Activated T-cell treated with anti-CD3 and anti-CD28 coated beads, Interleukin-2, amount 50 U/mL, for 24 hours (primary cell): ENCODE measurements around the gene TRIM67.

Experiments
- DNase-seq: peaks from one replicate; pipeline ENCODE4 v3.0.0-alpha.2; 2020
- H3K27ac Mint-ChIP-seq: 2 replicates; pipeline ENCODE4 v1.8.0; 2020; ENCODE audit warnings: mild to moderate bottlenecking, mixed read lengths
- H3K27me3 Mint-ChIP-seq: 2 replicates; pipeline ENCODE4 v1.8.0; 2020; ENCODE audit warnings: mixed read lengths
- H3K36me3 Mint-ChIP-seq: 2 replicates; pipeline ENCODE4 v1.8.0; 2020; ENCODE audit warnings: low read depth, mixed read lengths
- H3K4me1 Mint-ChIP-seq: 2 replicates; pipeline ENCODE4 v1.8.0; 2020; ENCODE audit warnings: low read depth, mixed read lengths
- H3K4me3 Mint-ChIP-seq: 2 replicates; pipeline ENCODE4 v1.8.0; 2020; ENCODE audit warnings: mild to moderate bottlenecking, moderate library complexity, mixed read lengths
- H3K9me3 Mint-ChIP-seq: 2 replicates; pipeline ENCODE4 v1.8.0; 2020; ENCODE audit warnings: mixed read lengths

Gene TRIM67

DNA sequence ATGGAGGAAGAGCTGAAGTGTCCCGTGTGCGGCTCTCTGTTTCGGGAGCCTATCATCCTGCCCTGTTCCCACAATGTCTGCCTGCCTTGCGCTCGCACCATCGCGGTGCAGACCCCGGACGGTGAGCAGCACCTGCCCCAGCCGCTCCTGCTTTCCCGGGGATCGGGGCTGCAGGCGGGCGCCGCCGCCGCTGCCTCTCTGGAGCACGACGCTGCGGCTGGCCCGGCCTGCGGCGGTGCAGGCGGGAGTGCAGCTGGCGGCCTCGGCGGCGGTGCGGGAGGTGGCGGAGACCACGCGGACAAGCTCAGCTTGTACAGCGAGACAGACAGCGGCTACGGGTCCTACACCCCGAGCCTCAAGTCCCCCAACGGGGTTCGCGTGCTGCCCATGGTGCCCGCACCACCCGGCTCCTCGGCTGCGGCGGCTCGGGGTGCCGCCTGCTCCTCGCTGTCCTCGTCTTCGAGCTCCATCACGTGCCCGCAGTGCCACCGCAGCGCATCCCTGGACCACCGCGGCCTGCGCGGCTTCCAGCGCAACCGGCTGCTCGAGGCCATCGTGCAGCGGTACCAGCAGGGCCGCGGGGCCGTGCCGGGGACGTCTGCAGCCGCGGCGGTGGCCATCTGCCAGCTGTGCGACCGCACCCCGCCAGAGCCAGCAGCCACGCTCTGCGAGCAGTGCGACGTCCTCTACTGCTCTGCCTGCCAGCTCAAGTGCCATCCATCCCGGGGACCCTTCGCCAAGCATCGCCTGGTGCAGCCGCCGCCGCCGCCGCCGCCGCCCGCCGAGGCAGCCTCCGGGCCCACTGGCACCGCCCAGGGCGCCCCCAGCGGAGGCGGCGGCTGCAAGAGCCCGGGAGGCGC, 1.3 kb downstream of the TRIM67 start:
- no peak overlapping the region for H3K4me3 Mint-ChIP-seq
- H3K36me3 Mint-ChIP-seq: no peaks in the 10 kb centered on the region

DNA sequence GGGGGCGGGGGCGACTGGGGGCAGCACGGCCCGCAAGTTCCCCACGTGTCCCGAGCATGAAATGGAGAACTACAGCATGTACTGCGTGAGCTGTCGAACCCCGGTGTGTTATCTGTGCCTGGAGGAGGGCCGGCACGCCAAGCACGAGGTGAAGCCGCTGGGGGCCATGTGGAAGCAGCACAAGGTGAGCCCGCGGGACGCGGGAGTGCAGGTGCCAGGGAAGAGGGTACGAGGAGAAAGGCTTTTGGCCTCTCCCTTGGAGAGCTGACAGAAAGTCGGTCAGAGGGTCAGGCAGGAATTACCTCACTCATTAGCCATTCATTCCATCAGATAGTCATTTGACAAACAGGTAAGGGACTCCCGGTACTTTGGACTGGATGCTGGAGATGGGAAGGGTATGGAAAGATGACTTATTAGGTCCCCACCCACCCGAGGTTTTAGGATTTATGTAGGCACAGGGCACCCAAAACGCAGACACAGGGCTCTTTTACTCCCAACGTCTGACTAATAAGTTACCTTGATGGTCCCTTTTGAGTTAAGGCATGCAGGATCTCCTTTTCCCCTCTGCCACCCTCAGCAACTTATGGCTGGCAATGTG, 2.1 kb downstream of the TRIM67 start:
- no peak overlapping the region for H3K27ac Mint-ChIP-seq
- no peak for DNase-seq
- no peaks in the 10 kb centered on the region for H3K9me3 Mint-ChIP-seq
- H3K27me3 Mint-ChIP-seq: peaks cover 76% of the 10 kb centered on the region
- no peaks in the 10 kb centered on the region for H3K36me3 Mint-ChIP-seq
- peaks cover 14% of the 10 kb centered on the region for H3K4me1 Mint-ChIP-seq
- no peak overlapping the region for H3K4me3 Mint-ChIP-seq

More for the DNA sequence above, 1.3 kb downstream of the TRIM67 start:
- H3K4me1 Mint-ChIP-seq: peaks cover 14% of the 10 kb centered on the region
- H3K27me3 Mint-ChIP-seq: peaks cover 79% of the 10 kb centered on the region
- DNase-seq: peak; percentile 31
- no peak overlapping the region for H3K27ac Mint-ChIP-seq
- no peaks in the 10 kb centered on the region for H3K9me3 Mint-ChIP-seq

DNA sequence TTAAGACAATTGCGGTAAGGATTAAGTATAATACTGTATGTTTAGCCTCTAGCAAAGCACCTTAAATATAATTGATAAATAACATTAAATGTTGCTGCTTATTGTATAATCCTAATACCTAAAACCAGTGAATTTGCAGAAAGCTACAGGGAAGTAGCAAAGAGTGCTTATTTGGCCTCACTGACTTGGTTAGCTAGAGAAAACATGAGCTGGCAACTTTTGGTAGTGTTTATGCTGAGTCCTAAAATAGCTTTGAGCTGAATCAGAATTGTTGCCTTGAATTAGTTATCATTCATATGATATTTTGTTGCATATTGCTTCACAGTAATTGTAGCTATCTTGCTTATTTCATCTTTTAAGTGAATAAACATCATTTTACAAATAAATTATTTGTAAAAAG, 3.5 kb downstream of the TRIM67 start:
- no peak overlapping the region for H3K27ac Mint-ChIP-seq
- H3K4me3 Mint-ChIP-seq: no peak overlapping the region
- no peaks in the 10 kb centered on the region for H3K9me3 Mint-ChIP-seq
- no peaks in the 10 kb centered on the region for H3K36me3 Mint-ChIP-seq
- H3K27me3 Mint-ChIP-seq: peaks cover 66% of the 10 kb centered on the region
- no peak for DNase-seq
- peaks cover 14% of the 10 kb centered on the region for H3K4me1 Mint-ChIP-seq

DNA sequence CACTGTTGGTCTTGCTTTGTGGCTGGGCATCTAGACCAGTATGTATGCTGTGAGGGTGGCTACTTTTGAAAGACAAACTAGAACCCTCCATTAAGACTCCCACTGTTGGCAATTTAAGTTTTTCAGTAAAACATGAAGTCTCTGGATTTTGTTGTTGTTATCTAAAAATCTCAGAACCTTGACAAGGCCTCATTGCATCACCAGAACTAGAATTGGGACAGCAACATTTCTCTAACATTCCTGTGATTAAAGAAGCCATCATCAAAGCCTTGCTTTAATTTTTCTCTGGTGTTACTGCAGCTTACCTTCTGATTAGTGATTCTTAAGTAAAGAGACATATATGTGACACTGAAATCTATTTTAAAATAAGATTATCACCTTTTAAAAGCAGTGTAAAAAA, 4.5 kb downstream of the TRIM67 start:
- H3K27me3 Mint-ChIP-seq: peaks cover 60% of the 10 kb centered on the region
- H3K36me3 Mint-ChIP-seq: no peaks in the 10 kb centered on the region
- peaks cover 11% of the 10 kb centered on the region for H3K4me1 Mint-ChIP-seq
- no peak overlapping the region for H3K27ac Mint-ChIP-seq
- H3K4me3 Mint-ChIP-seq: no peak overlapping the region
- H3K9me3 Mint-ChIP-seq: no peaks in the 10 kb centered on the region
- no peak for DNase-seq

- Mint-ChIP-seq H3K36me3 (no peaks in the 10 kb centered on the region), H3K4me3 (no peak overlapping the region), H3K27me3 (peaks cover 46% of the 10 kb centered on the region), H3K4me1 (no peaks in the 10 kb centered on the region), H3K27ac (no peak overlapping the region), H3K9me3 (no peaks in the 10 kb centered on the region)
- no peak for DNase-seq
These were observed 9.0 kb downstream of the TRIM67 start for GRCh38 chr1:231170875-231171274.

DNA sequence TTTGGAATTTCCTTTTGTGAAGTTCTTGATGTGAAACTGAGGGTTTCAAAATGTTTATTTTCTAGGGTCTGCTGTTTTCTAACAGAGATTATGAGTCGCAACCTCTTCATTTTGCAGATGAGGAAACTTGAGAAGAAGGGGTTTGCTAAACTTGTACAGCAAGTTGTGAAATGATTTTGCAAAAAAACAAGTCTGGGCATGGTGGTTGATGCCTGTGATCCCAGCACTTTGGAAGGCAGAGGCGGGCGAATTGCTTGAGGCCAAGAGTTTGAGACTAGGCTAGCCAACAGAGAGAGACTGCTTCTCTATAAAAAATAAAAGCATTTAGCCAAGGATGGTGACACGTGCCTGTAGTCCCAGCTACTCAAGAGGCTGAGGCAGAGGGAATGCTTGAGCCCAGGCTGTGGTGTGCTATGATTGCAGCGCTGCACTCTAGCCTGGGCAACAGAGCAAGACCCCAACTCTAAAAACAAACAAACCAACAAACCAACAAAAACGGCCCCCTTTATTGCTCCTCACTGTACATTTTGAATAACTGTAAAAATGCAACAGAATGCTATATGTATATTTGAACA, 9.9 kb downstream of the TRIM67 start:
- Mint-ChIP-seq H3K4me1 (no peaks in the 10 kb centered on the region), H3K4me3 (no peak overlapping the region), H3K9me3 (no peaks in the 10 kb centered on the region), H3K27me3 (peaks cover 45% of the 10 kb centered on the region), H3K36me3 (no peaks in the 10 kb centered on the region), H3K27ac (no peak overlapping the region)
- DNase-seq: no peak

DNA sequence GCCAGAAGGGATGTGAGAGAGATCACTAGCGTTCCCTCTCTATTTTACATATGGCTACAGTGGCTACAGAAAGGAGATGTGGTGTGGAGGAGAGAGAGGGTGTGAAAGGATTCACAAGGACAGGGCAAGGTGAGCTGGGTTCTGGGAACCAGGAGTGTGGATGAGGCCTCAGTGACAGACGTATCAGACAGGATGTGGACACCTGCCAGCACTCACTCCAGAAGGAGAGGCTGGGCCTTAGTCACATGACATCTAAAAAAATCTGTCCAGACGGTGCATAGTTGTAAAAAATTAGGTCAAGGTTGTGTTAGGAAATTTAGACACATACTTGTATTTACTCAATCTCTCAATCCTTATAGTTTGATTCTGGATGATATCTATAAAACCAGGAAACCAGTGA, 10.6 kb downstream of the TRIM67 start:
- H3K9me3 Mint-ChIP-seq: no peaks in the 10 kb centered on the region
- DNase-seq: no peak
- H3K27me3 Mint-ChIP-seq: peaks cover 45% of the 10 kb centered on the region
- H3K4me3 Mint-ChIP-seq: no peak overlapping the region
- H3K36me3 Mint-ChIP-seq: no peaks in the 10 kb centered on the region
- H3K4me1 Mint-ChIP-seq: no peaks in the 10 kb centered on the region
- H3K27ac Mint-ChIP-seq: no peak overlapping the region

DNA sequence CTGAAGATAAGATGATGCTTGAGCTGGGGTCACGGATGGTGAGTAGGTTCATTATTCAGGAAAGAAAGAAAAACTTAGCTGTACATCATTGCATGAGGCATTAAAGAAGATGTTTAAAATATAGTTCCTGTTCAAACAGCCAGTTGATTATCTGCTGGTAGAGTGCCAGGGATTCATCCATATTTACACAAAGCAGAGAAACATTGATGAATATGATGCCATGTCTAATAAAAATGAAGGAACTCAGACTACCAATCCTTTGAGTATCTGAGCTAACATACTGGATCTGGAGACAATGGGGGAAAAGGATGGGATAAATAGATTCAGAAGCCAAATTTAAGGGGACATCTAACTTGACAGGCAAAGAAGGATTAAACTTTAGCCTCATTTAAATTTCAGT, 14.6 kb downstream of the TRIM67 start:
- Mint-ChIP-seq H3K9me3 (no peaks in the 10 kb centered on the region), H3K4me3 (no peak overlapping the region), H3K27ac (no peak overlapping the region), H3K36me3 (no peaks in the 10 kb centered on the region), H3K27me3 (peaks cover 51% of the 10 kb centered on the region), H3K4me1 (no peaks in the 10 kb centered on the region)
- DNase-seq: no peak

- no peaks in the 10 kb centered on the region for H3K9me3 Mint-ChIP-seq
- H3K27me3 Mint-ChIP-seq: peaks cover 56% of the 10 kb centered on the region
- no peaks in the 10 kb centered on the region for H3K4me1 Mint-ChIP-seq
- no peaks in the 10 kb centered on the region for H3K36me3 Mint-ChIP-seq
- no peak overlapping the region for H3K27ac Mint-ChIP-seq
- DNase-seq: no peak
- no peak overlapping the region for H3K4me3 Mint-ChIP-seq
These were observed 15.4 kb downstream of the TRIM67 start for GRCh38 chr1:231177226-231177625.

DNA sequence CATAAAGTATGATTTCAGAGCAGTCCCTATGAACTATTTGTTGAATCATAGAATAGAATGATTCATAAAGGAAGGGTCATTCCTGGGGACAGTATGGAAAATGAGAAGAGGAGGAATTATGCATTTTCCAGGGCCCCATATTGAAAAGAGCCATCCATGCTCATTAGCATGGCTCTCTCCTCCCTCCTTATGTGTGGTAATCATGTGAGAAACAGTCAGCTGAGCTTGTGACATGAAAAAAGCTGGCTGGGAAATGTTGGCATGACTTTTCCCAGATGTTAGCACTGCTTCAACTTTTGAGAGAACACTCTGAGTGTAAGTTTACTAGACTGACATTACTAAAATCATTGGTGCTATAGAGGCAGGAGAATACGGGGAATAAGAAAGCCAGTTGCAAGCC, 16.1 kb downstream of the TRIM67 start:
- no peak for DNase-seq
- Mint-ChIP-seq H3K4me3 (no peak overlapping the region), H3K36me3 (no peaks in the 10 kb centered on the region), H3K27me3 (peaks cover 62% of the 10 kb centered on the region), H3K27ac (no peak overlapping the region), H3K9me3 (no peaks in the 10 kb centered on the region), H3K4me1 (no peaks in the 10 kb centered on the region)

- Mint-ChIP-seq H3K36me3 (no peaks in the 10 kb centered on the region), H3K4me3 (no peak overlapping the region), H3K4me1 (no peaks in the 10 kb centered on the region), H3K27ac (no peak overlapping the region), H3K9me3 (no peaks in the 10 kb centered on the region), H3K27me3 (peaks cover 63% of the 10 kb centered on the region)
- DNase-seq: no peak
These were observed 17.1 kb downstream of the TRIM67 start for GRCh38 chr1:231178970-231179369.

DNA sequence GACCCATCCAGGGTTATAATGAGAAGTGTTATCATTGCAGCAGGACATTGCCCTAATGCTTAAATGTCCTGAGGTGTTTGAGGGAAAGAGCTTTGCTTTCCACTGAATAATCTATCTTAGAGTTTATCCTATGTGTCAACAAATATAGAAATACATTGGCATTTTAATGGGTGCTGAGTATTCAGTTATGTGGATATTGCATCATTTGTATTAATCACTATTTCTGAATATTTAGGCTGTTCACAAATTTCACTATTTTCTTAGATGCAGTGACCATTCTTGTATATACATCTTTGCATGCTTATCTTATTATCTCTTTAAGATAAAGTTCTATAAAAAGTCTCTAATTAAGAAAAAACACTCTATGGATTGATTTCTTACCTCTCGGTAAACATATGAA, 18.2 kb downstream of the TRIM67 start:
- Mint-ChIP-seq H3K4me3 (no peak overlapping the region), H3K27ac (no peak overlapping the region), H3K36me3 (no peaks in the 10 kb centered on the region), H3K9me3 (no peaks in the 10 kb centered on the region), H3K27me3 (peaks cover 63% of the 10 kb centered on the region), H3K4me1 (no peaks in the 10 kb centered on the region)
- no peak for DNase-seq

GRCh38 chr1:231181271-231181670, 19.4 kb downstream of the TRIM67 start:
- no peak overlapping the region for H3K4me3 Mint-ChIP-seq
- DNase-seq: no peak
- H3K27me3 Mint-ChIP-seq: peaks cover 57% of the 10 kb centered on the region
- no peak overlapping the region for H3K27ac Mint-ChIP-seq
- H3K4me1 Mint-ChIP-seq: no peaks in the 10 kb centered on the region
- H3K36me3 Mint-ChIP-seq: no peaks in the 10 kb centered on the region
- H3K9me3 Mint-ChIP-seq: no peaks in the 10 kb centered on the region

DNA sequence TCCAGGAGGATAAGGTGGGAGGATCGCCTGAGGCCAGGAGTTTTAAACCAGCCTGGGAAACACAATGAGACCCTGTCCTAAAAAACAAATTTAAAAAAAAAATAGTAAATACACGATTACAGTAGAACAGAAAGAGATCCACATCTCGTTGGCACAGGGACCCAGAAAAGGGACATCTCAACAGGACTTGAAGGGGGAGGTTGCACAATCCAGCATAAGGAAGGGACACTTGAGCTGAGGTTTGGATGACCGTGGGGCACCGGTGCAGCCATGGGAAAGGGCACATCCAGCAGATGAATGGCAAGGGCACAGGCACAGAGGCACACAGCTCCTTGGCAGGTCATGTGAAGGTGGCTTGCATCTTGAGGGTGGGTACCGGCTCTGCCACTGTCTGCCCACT, 20.5 kb downstream of the TRIM67 start:
- no peak overlapping the region for H3K4me3 Mint-ChIP-seq
- H3K27me3 Mint-ChIP-seq: peaks cover 60% of the 10 kb centered on the region
- H3K36me3 Mint-ChIP-seq: no peaks in the 10 kb centered on the region
- H3K4me1 Mint-ChIP-seq: no peaks in the 10 kb centered on the region
- DNase-seq: no peak
- no peak overlapping the region for H3K27ac Mint-ChIP-seq
- no peaks in the 10 kb centered on the region for H3K9me3 Mint-ChIP-seq
